G401 (cell line): Measurements from ENCODE around the gene ACOXL. TPM values are rescaled to one million over a fixed set of nuclear protein-coding genes. Genes with fewer than 3 reads are reported as not detected.

ENCODE experiments used
- DNase-seq: peaks from one replicate; pipeline ENCODE4 v3.0.0-alpha.2; 2015; ENCODE audit warnings: low spot score
- in situ Hi-C: cut with HindIII; loops from 2 replicates; pipeline ENCODE4 v1.10.0; 2016; ENCODE audit warnings: low sequenced_read_pairs, mixed read lengths
- total RNA-seq: library from RNA; depleted of rRNA; stranded (reverse); fragments of >200 nt; shearing (Covaris generic); gene quantifications from 2 replicates; pipeline ENCODE4 v1.2.3, GENCODE V29; 2014; rRNA removed

The ACOXL gene
- total RNA-seq, 1 experiment from 2014 or later, result not detected

DNA sequence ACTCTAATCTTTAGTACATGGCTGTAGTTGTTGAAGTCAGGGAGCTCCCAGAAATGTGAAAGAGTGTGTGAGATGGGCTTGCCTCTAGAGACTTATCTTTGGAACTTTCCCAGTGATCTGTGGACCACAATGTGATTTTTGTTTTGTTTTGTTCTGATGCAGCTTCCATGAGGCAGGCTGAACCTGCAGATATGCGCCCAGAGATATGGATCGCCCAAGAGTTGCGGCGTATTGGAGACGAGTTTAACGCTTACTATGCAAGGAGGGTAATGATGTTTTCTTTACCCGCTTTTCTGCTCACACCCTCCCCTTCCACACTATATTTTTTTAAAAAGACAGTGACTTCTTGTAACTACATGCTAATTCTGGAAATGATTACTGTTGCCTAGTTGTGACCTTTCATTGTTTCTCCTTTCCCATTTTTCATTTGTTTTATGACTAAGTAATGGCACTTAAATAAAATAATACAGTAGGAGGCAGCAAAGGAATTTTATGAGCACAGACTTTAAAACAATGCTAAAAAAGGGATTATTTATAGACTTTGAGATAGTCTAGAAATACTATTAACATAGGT, 417.6 kb downstream of the ACOXL start:
- in situ Hi-C loops, result no loop called here
- no peak for DNase-seq

DNA sequence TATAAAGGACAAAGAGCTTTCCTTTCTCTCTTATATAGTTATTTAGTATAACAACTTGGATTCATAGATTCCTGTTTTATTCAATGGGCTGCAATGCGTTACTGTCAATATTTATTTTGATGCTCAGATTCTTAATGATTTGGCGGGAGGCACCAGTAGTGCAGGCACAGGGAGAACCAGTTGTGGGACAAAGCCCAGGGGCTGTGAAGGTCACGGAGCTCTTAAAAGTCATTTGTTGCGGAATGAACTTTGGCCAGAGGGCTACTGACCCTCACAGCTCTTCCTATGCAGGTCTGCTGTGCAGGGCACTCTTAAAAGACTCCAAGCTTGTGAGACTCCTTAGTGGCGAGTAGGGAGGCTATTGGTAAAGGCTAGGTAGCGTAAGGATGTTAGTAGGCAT, 422.4 kb downstream of the ACOXL start:
- DNase-seq, result no peak
- in situ Hi-C loops, result no loop called here

DNA sequence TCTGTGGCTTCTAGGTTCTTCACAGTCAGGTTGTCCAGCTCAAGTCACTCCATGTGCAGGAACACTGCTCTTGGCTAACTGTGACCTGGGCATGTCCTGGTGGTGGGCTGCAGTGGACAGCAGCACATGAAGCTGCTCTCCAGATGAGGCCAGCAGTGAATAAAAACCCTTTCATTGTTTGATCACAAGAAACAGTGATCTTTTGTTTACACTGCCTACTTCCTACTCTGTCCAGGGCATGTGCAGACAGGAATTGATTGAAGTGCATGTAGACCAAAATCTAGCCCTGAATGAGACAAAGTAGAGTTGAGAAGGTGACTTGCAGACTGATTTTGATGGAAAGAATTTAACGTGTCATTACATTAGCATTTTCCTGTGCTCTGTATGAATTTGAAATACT, 423.2 kb downstream of the ACOXL start:
- DNase-seq, result no peak
- in situ Hi-C loops, result no loop called here

DNA sequence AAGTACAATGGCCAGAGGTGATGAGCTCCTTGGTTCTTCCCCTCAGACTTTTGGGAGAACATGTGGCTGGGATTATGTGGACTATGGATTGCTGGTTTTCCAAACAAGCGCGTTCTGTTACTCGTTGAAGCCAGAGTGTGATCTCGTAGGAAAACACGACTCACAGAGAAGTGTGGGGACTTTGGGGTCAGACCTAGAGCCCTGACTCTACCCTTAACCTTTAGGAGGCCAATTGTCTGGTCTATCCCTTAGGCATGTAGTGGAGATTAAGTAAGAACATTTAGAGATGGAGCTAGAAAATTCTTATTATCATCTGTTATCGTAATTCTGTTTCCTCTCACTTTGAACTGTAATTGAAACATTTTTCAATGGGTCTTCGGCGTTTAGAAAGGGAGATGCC, 424.2 kb downstream of the ACOXL start:
- no peak for DNase-seq
- in situ Hi-C loops, result no loop called here

DNA sequence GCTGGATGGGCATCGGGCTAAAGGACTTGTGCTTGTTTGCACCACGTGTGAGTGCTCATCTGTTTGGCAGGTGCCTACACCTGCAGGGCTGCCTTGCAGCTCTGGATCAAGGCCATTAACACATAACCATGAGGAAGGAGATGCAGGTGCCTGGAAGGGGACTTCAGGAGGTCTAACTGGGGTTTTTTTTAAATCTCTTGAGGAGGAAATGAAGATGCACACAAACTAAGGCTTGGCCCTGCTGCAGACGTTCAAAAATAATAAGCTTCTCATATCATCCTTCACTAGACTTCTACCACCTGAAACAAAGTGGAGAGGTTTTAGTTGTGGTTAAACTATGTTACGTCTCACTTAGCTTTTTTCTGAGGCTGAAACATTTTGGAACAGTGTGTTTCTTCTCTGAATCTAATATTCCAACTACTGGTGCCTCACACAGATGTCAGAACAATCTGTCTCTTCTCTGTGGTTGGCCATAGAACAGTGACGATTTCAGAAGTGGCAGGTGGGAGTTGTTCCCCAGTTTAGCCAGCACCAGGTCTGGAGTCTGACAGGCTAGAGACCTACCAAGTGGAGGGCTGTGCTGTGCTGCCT, 424.8 kb downstream of the ACOXL start:
- in situ Hi-C loops, result no loop called here
- DNase-seq, result no peak

DNA sequence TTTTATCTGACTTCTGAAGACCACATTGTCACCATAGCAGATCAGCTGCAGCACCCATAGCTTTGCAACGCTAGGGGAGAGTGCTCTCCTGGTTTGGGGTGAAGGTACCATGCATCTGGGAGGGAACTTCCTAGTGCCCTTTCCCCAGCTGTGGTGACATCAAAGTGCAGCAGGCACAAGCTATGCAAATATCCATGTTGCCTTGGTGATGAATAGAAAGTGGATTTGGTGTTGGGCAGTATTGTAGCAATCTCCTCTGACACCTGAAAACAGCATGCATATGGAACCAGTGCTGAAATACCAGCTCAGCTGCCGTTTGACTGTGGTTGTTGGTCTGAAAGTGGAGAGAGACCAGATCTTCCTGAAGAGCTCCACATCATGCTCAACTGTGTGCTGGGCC, 425.4 kb downstream of the ACOXL start:
- DNase-seq, result no peak
- in situ Hi-C loops, result no loop called here

DNA sequence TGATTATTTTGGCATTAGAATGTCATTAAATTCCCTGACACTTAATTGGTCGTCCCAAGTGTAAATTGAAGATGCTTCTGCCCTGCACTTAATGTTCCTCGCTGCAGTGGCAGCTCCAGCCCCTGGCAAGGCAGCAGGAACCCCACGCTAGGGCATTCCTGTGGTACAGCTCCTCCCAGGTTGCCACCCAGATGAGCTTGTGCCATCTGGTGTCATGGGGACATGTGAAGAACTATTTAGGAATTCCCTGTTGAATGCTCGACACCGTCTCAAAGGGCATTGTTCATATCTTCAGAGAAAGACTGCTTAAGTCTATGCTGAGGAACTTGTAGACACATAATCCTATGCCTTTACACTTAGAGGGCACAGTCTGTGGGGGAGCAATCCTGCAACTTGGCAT, 427.3 kb downstream of the ACOXL start:
- in situ Hi-C loops, result no loop called here
- DNase-seq, result no peak

DNA sequence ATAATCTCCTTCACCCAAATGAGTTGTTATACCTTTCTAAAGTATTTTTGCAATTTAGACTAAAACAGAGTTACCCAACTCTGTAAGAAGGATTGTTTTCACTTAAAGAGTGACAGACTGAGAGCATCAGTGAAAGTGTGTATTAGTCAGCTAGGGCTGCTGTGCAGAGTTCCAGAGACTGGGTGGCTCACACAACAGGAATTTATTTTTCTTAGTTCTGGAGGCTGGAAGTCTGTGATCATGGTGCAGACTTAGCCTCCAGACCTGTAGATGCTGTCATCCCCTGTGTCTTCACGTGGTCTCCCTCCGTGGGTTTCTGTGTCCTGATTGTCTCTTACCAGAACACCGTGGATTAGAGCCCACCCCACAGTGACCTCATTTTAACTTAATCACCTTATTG, 428.4 kb downstream of the ACOXL start:
- DNase-seq, result no peak
- in situ Hi-C loops, result no loop called here

DNA sequence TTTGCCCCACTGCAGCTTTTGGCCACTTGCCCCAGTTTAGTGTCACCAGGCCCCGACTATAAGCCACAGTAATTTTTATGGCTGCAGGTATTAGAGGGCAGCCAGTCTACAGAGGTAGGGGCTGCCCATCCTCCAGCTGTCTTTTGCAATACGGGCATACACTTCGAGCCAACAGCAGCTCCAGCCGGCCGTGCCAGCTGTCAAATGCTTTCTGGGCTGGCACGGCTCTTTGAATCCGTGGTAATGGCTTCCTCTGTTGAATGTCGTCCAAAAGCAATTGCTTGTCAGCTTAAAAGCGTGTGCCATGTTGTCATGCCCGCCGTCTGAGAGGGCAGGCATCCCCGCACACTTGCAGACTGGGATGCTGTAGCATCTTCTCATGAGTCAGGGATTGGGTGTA, 429.6 kb downstream of the ACOXL start:
- in situ Hi-C loops, result no loop called here
- DNase-seq, result peak; percentile 5

DNA sequence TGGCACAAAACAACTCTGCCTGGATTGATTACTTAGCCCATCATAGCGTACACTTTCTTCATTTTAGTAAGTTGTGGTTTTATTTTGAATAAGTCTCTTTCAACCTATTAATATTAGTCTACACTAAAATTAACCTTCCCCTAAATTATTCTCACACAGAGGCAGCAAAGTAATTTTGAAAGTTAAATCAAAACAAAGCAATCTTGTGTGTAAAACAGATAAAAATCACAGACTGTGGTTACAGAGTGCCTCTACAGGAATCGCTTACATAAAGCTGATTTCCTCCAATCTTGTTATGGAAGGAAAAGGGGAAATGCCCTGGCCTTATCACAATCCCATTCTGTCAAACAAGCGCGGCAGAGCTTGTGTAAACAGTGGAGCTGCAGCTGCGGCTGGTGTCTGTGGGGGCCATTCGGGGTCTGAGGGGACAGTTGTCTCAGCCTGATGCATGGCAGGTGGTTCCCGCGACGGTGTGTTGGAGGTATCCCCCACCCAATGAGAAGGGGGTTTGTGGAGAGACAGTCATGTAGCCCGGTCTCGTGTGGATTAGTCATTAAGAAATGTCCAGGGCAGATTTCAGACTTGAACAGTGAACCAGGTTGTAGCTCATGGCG, 430.5 kb downstream of the ACOXL start:
- DNase-seq, result no peak

DNA sequence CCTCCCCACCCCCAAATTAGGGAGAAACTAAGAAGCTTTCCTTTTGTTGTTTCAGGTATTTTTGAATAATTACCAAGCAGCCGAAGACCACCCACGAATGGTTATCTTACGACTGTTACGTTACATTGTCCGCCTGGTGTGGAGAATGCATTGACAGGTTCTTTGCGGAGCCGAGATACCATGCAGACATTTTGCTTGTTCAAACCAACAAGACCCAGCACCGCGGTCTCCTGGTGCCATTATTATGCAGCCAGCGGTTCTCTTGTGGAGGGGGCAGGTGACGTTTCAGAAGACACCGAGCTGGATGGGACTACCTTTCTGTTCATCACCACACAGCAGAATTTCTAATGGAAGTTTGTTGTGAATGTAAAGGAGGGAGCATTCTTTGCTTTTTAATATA, 431.7 kb downstream of the ACOXL start:
- DNase-seq, result no peak

More for the DNA sequence above, 430.5 kb downstream of the ACOXL start:
- in situ Hi-C loops, result no loop called here

DNA sequence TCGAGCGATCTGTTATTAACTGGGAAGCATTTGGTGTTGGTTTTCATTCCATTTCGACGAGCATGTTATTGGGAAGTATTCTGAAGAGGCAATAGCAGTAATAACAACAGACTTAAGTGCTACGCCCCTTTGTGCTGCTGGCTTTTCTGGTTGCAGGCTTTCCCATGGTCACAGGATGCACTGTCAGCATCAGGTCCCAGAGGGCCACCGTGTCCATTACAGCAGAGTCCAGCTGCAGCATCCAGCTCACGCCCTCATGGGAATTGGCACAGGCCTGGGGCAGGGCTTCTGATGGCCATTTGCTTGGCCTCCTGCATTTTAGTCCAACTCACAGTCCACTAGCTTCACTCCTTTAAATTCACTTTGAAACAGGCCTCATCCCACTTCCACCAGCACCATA, 432.7 kb downstream of the ACOXL start:
- DNase-seq, result no peak

More for the DNA sequence above, 431.7 kb downstream of the ACOXL start:
- in situ Hi-C loops, result no loop called here

DNA sequence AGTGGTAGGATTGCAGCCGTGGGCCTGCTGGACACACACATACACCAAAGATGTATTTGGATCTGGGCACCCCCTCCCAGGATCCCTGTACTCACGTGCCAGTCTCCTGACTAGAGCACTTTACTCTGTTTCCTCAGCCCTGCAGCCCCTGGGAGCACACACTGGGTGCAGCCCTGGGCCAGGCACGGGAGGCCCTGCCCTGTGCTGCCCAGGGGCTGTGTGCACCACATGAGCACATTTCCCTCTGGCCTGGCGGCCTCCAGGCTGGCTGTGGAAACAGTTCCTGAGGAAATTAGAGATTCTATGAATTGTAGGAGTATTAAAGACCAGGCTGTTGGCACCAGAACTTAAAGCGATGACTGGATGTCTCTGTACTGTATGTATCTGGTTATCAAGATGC, 433.7 kb downstream of the ACOXL start:
- in situ Hi-C loops, result no loop called here
- no peak for DNase-seq

More for the DNA sequence above, 432.7 kb downstream of the ACOXL start:
- in situ Hi-C loops, result no loop called here

DNA sequence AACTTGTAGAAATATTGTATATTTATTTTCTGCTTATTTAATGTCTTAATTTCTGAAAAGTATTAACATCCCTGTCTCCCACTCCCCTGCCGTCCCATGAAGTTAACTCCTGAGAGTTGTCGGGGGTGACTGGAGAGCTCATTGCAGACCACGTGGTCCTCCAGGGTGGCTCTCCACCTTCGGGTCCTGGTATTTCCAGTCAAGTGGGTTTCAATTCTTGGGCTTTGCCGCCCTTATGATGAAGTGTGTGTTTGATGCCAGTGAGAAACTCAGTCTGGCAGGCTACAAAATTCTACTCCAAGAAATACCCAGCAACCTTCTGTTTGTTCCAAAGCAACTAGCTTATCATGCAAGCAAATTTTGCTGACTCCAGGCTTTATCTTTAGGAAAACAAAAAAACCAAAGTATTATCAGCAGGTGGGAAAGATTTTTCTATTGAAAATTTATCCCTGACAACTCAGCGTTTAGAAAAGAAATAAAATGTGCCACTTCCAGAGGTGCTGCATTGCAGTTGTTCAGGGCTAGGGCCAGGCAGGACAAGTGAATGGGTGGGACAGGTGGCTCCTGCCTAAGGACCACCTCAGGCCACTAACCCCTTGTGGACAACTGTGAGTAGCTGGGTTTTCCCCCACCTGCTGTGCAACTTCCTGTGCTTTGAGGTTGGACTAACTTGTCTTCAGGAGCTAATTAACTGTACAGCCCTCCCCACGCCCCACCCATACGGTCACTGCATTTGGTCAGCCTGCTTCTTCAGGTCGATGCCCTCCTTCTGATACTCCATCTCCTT, 434.9 kb downstream of the ACOXL start:
- DNase-seq, result no peak
- in situ Hi-C loops, result no loop called here

DNA sequence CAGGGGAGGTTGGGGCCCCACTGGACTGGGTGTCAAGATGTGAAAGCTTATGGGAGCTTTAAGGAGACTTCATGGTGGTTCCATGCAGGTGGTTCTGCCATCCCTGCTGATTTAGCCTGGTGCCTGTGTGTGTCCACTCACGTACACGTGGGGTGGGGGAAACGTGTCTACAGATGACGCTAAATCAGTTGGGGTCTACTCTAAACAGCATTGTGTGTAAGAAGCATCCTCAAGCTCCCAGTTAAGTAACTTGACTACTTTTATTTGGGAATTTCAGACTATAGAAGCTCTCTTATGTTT, 435.4 kb downstream of the ACOXL start:
- in situ Hi-C loops, result no loop called here

More for the DNA sequence above, 435.4 kb downstream of the ACOXL start:
- no peak for DNase-seq

Other genes with a start within 250 kb of the ACOXL start
- 23.1 and 35.0 TPM in 2 replicates for gene RGPD6, start 155.4 kb upstream of the ACOXL start, total RNA-seq
- 82.8 and 147 TPM in 2 replicates for gene BUB1, start 54.5 kb upstream of the ACOXL start, total RNA-seq